ENCODE data around the gene TMEM218. TPM values are rescaled to one million over a fixed set of nuclear protein-coding genes. Genes with fewer than 3 reads are reported as not detected.

The TMEM218 gene
- total RNA-seq, 2 donors from 2014 or later = 17.9 to 18.2 TPM

- no peak overlapping the region for H3K4me3 Mint-ChIP-seq
- peak overlapping the region; percentile 76 for H3K27ac ChIP-seq (ENCODE audit: low read depth, low read length)
- H3K9ac ChIP-seq (ENCODE audit: extremely low read depth, low read length, poor library complexity, severe bottlenecking) = no peak overlapping the region
- peaks cover 57% of the 10 kb centered on the region for H3K27me3 Mint-ChIP-seq (ENCODE audit: insufficient read depth)
- H3K9me3 ChIP-seq (ENCODE audit: control insufficient read depth, low read length) = no peaks in the 10 kb centered on the region
- 62 to 100% methylated on average over 2 to 6 of the region's 8 CpGs for WGBS, 2 experiments (ENCODE audit: insufficient coverage in 1 of 2, insufficient read length in 1 of 2)
- no peak overlapping the region for H3K27ac Mint-ChIP-seq
- DNase-seq = peak; percentile 63
- no peaks in the 10 kb centered on the region for H3K9me3 Mint-ChIP-seq
- peaks cover 30% of the 10 kb centered on the region for H3K4me1 Mint-ChIP-seq
- no peak overlapping the region for H3K4me3 ChIP-seq (ENCODE audit: low read length)
- no peaks in the 10 kb centered on the region for H3K36me3 Mint-ChIP-seq (ENCODE audit: low read depth)
- no peaks in the 10 kb centered on the region for H3K36me3 ChIP-seq (ENCODE audit: control insufficient read depth, insufficient read depth, low read length)
- peaks cover 3% of the 10 kb centered on the region for H3K27me3 ChIP-seq (ENCODE audit: control insufficient read depth, insufficient read depth, low read length, poor library complexity, severe bottlenecking)
- H3K4me1 ChIP-seq (ENCODE audit: control insufficient read depth, insufficient read depth, low read length) = peaks cover 7% of the 10 kb centered on the region
- TF ChIP-seq CTCF (conservative IDR thresholded peaks at IDR 0.05) = peak; percentile 15
Measured at GRCh38 chr11:125140233-125140632, 28.8 kb upstream of the TMEM218 start.

GRCh38 chr11:125139778-125140177, 28.4 kb upstream of the TMEM218 start:
- Mint-ChIP-seq H3K27ac (no peak overlapping the region), H3K4me3 (no peak overlapping the region), H3K36me3 (ENCODE audit: low read depth) (no peaks in the 10 kb centered on the region), H3K4me1 (peaks cover 30% of the 10 kb centered on the region), H3K9me3 (no peaks in the 10 kb centered on the region), H3K27me3 (ENCODE audit: insufficient read depth) (peaks cover 55% of the 10 kb centered on the region)
- 50 to 71% methylated on average over 1 to 3 of the region's 3 CpGs for WGBS, 2 experiments (ENCODE audit: insufficient coverage in 1 of 2, insufficient read length in 1 of 2)
- peaks cover 5% of the 10 kb centered on the region for H3K27me3 ChIP-seq (ENCODE audit: control insufficient read depth, insufficient read depth, low read length, poor library complexity, severe bottlenecking)
- peaks cover 7% of the 10 kb centered on the region for H3K4me1 ChIP-seq (ENCODE audit: control insufficient read depth, insufficient read depth, low read length)
- no peak overlapping the region for H3K9ac ChIP-seq (ENCODE audit: extremely low read depth, low read length, poor library complexity, severe bottlenecking)
- no peaks in the 10 kb centered on the region for H3K9me3 ChIP-seq (ENCODE audit: control insufficient read depth, low read length)
- no peak for DNase-seq
- no peaks in the 10 kb centered on the region for H3K36me3 ChIP-seq (ENCODE audit: control insufficient read depth, insufficient read depth, low read length)
- H3K27ac ChIP-seq (ENCODE audit: low read depth, low read length) = peak overlapping the region; percentile 76
- no peak overlapping the region for H3K4me3 ChIP-seq (ENCODE audit: low read length)
- no peak for TF ChIP-seq CTCF (conservative IDR thresholded peaks at IDR 0.05)

DNA sequence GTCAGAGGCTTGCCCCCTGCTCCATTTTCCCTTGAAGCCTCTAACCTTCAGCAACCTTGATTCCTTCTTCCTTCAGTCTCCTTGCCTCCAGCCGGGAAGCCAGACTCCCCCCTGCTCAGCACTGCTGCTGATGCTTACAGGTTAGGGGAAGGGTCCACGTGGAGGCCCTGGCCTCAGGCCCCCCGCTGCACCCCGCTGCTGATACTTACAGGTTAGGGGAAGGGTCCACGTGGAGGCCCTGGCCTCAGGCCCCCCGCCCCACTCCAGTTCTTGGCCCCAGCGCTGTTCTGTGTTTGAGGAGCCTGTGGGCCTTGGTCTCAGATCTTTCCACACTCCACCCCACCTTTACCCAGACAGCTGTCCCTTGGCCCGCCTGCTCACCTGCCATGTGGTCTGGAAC, 27.5 kb upstream of the TMEM218 start:
- no peak for DNase-seq
- H3K27ac Mint-ChIP-seq = no peak overlapping the region
- Histone ChIP-seq H3K4me3 (ENCODE audit: low read length) (no peak overlapping the region), H3K9me3 (ENCODE audit: control insufficient read depth, low read length) (no peaks in the 10 kb centered on the region), H3K27ac (ENCODE audit: low read depth, low read length) (peak overlapping the region; percentile 76), H3K4me1 (ENCODE audit: control insufficient read depth, insufficient read depth, low read length) (peaks cover 7% of the 10 kb centered on the region), H3K27me3 (ENCODE audit: control insufficient read depth, insufficient read depth, low read length, poor library complexity, severe bottlenecking) (peaks cover 5% of the 10 kb centered on the region), H3K9ac (ENCODE audit: extremely low read depth, low read length, poor library complexity, severe bottlenecking) (no peak overlapping the region), H3K36me3 (ENCODE audit: control insufficient read depth, insufficient read depth, low read length) (no peaks in the 10 kb centered on the region)
- H3K4me3 Mint-ChIP-seq = no peak overlapping the region
- H3K9me3 Mint-ChIP-seq = no peaks in the 10 kb centered on the region
- no peaks in the 10 kb centered on the region for H3K36me3 Mint-ChIP-seq (ENCODE audit: low read depth)
- H3K4me1 Mint-ChIP-seq = peaks cover 30% of the 10 kb centered on the region
- TF ChIP-seq CTCF (conservative IDR thresholded peaks at IDR 0.05) = no peak
- peaks cover 47% of the 10 kb centered on the region for H3K27me3 Mint-ChIP-seq (ENCODE audit: insufficient read depth)
- 86% methylated on average over 8 of the region's 8 CpGs; no CpG with 5 or more reads in 1 of the 2 experiments for WGBS, 2 experiments (ENCODE audit: insufficient coverage in 1 of 2, insufficient read length in 1 of 2)

All from endodermal cell (in vitro differentiated cells).